DND-41 (cell line): ENCODE measurements around the gene C1orf167.

Experiments used
- ATAC-seq: fragments of 200-7000 bp; cut with Tn5 transposase; 3 replicates; pipeline ENCODE4 v1.9.1; 2021; ENCODE audit warnings: low read depth; ENCODE audit not compliant: insufficient read depth
- DNase-seq: peaks from one replicate; pipeline ENCODE4 v3.0.0-alpha.2; 2020
- H2AFZ ChIP-seq: 2 replicates; pipeline ENCODE4 v1.6.0; 2012; ENCODE audit warnings: low read depth, low read length
- H3K27ac ChIP-seq: 2 replicates; pipeline ENCODE4 v1.5.1; 2012; ENCODE audit warnings: low read length, inconsistent platforms
- H3K27me3 ChIP-seq: fragments of 200-600 bp; sonication (generic); 2 replicates; pipeline ENCODE4 v1.6.0; 2012; ENCODE audit warnings: low read length, mild to moderate bottlenecking, inconsistent platforms; ENCODE audit not compliant: insufficient read depth, poor library complexity
- H3K36me3 ChIP-seq: 2 replicates; pipeline ENCODE4 v1.5.1; 2012; ENCODE audit warnings: low read length, inconsistent platforms; ENCODE audit not compliant: insufficient read depth
- H3K4me1 ChIP-seq: 2 replicates; pipeline ENCODE4 v1.5.1; 2012; ENCODE audit warnings: mild to moderate bottlenecking, low read length; ENCODE audit not compliant: insufficient read depth
- H3K4me2 ChIP-seq: 2 replicates; pipeline ENCODE4 v1.6.0; 2012; ENCODE audit warnings: mild to moderate bottlenecking, moderate library complexity, low read length, inconsistent platforms; ENCODE audit not compliant: insufficient read depth
- H3K4me3 ChIP-seq, 2 experiments: fragments of 200-600 bp in 1 of 2; shearing (Covaris generic) in 1 of 2; 2 replicates each; pipeline ENCODE4 v1.5.1; 2012 to 2016; ENCODE audit warnings: inconsistent platforms in 2 of 2, low read length in 2 of 2, mild to moderate bottlenecking in 2 of 2, low read depth in 1 of 2, moderate library complexity in 1 of 2
- H3K79me2 ChIP-seq: 2 replicates; pipeline ENCODE4 v1.6.0; 2012; ENCODE audit warnings: low read length, inconsistent platforms; ENCODE audit not compliant: insufficient read depth
- H3K9ac ChIP-seq: 2 replicates; pipeline ENCODE4 v1.6.0; 2012; ENCODE audit warnings: low read depth, mild to moderate bottlenecking, inconsistent platforms, low read length, moderate library complexity
- H3K9me3 ChIP-seq: 2 replicates; pipeline ENCODE4 v1.5.1; 2012; ENCODE audit warnings: low read length, moderate library complexity, mild to moderate bottlenecking, inconsistent platforms; ENCODE audit not compliant: insufficient read depth, severe bottlenecking
- H4K20me1 ChIP-seq: 2 replicates; pipeline ENCODE4 v1.6.0; 2012; ENCODE audit warnings: low read length; ENCODE audit not compliant: insufficient read depth
- EZH2 ChIP-seq: IDR thresholded peaks from 3 replicates; pipeline ENCODE4 v1.6.1; 2012; ENCODE audit warnings: borderline replicate concordance, low read depth, mild to moderate bottlenecking, moderate library complexity, low read length, inconsistent platforms; ENCODE audit not compliant: severe bottlenecking
- TF ChIP-seq, protein P1 (sequence below): IDR thresholded peaks from 2 replicates; pipeline ENCODE4 v1.5.1; 2012; ENCODE audit warnings: borderline replicate concordance, low read length, moderate library complexity, mild to moderate bottlenecking; ENCODE audit not compliant: poor library complexity, severe bottlenecking; ENCODE audit errors: extremely low read depth

C1orf167 gene

DNA sequence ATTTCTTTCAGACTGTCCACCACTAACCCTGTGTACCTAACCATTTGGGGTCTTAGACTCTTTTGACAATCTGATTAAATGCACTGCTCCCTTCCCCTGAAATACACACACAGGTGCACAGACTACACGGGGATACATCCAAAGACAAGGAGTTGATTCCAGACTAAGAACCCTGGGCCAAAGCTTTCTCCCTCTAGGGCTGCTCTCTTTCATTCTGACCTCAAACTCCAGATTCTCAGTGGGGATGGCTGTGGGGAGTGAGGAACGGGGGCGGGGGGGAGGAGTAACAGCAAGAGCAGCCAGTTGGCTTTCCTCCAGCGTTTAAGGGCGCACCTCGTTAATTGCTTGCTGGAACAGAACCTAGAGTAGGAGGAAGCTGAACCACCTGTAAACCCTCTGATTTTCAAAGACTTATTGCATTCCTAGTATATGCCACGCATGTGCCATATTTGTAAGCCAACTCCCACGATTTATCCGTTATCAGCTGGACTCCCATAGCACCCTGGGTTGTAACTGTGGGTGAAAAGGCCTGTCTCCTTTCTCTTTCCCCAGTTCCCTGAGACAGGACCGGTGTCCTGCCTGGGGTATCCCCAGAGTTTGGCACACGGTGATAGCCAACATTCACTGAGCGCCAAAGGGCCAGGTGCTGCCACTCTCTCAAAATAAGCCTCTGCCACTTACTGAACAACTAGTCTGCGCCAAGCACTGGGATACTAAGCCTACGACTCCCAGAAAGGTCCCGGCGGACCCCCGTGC, 42.9 kb downstream of the C1orf167 start:
- peaks cover 14% of the 10 kb centered on the region for H4K20me1 ChIP-seq
- ATAC-seq = no peak
- peaks cover 51% of the 10 kb centered on the region for H3K36me3 ChIP-seq
- H3K4me1 ChIP-seq = peaks cover 56% of the 10 kb centered on the region
- H2AFZ ChIP-seq = peak overlapping the region; percentile 85
- no peaks in the 10 kb centered on the region for H3K9me3 ChIP-seq
- H3K9ac ChIP-seq = peak overlapping the region; percentile 78
- TF ChIP-seq, protein P1, sequence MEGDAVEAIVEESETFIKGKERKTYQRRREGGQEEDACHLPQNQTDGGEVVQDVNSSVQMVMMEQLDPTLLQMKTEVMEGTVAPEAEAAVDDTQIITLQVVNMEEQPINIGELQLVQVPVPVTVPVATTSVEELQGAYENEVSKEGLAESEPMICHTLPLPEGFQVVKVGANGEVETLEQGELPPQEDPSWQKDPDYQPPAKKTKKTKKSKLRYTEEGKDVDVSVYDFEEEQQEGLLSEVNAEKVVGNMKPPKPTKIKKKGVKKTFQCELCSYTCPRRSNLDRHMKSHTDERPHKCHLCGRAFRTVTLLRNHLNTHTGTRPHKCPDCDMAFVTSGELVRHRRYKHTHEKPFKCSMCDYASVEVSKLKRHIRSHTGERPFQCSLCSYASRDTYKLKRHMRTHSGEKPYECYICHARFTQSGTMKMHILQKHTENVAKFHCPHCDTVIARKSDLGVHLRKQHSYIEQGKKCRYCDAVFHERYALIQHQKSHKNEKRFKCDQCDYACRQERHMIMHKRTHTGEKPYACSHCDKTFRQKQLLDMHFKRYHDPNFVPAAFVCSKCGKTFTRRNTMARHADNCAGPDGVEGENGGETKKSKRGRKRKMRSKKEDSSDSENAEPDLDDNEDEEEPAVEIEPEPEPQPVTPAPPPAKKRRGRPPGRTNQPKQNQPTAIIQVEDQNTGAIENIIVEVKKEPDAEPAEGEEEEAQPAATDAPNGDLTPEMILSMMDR = no peak
- TF ChIP-seq EZH2 = no peak
- peak overlapping the region; percentile 78 for H3K27ac ChIP-seq
- H3K27me3 ChIP-seq = no peaks in the 10 kb centered on the region
- peak overlapping the region; percentile 94 for H3K4me2 ChIP-seq
- H3K4me3 ChIP-seq = peak overlapping the region; percentile 49 to 91
- DNase-seq = no peak
- H3K79me2 ChIP-seq = peaks cover 47% of the 10 kb centered on the region

DNA sequence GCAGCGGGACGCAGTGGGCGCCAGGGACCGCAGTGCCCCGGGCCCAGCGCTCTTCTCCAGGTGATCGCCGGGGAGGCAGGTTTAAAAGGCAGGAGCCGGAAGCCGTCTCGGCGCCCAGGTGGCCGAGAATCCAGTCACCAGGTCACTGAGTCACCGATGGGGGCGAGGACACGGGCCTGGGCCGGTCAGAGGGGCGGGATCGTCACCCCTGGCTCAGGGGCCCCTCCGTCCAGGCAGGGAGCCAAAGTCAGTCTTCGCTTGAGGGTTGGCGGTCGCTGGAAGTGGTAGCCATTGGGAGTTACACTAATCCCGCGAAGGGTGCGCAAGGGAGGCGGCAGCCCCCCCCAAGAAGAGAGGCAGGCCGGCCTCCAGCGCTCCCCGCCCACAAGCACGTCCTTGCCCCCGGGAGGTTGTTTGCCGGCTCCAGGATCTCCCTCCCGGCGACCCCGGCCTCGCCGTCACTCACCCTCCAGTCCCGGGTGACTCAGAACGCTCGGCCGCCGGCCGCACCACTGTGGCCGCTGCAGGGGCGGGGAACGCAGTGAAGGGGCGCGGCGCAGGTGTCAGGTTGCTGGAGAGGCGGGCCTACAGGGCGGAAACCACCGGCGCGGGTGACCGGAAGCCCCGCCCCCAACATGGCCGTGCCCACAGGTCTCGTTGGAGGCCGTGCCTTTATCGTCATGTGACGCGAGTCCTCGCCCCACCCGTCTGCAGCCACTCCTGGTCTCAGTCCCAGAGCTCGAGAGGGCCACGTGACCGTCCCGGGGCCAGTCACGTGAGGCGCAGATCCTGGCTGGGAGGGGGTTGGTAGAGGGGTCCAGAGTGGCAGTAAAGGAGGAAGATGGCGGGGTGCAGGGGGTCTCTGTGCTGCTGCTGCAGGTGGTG, 43.7 kb downstream of the C1orf167 start, which contains the start of the genes CLCN6 and MTHFR:
CLCN6 (plus strand) TSS at position 770 of the 885 bp plus-strand sequence; CDS start at position 842, 72 bp downstream.
MTHFR (minus strand) TSS at position 543 of the 885 bp plus-strand sequence. CDS start 2,848 bp downstream, outside the sequence.
- H3K9ac ChIP-seq = peak within 1 kb of the TSS; percentile 78
- DNase-seq (peak; percentile 99), ATAC-seq (peak; percentile 92)
- TF ChIP-seq, protein P1 = no peak
- TF ChIP-seq EZH2 = no peak
- H4K20me1 ChIP-seq = peaks cover 19% of the 10 kb centered on the region
- peak within 1 kb of the TSS; percentile 49 to 91 for H3K4me3 ChIP-seq
- H3K4me1 ChIP-seq = peaks cover 64% of the 10 kb centered on the region
- peaks cover 51% of the 10 kb centered on the region for H3K36me3 ChIP-seq
- peaks cover 55% of the 10 kb centered on the region for H3K79me2 ChIP-seq
- H3K4me2 ChIP-seq = peak within 1 kb of the TSS; percentile 94
- no peaks in the 10 kb centered on the region for H3K9me3 ChIP-seq
- H3K27me3 ChIP-seq = no peaks in the 10 kb centered on the region
- peak within 1 kb of the TSS; percentile 83 for H3K27ac ChIP-seq
- H2AFZ ChIP-seq = peak within 1 kb of the TSS; percentile 85

DNA sequence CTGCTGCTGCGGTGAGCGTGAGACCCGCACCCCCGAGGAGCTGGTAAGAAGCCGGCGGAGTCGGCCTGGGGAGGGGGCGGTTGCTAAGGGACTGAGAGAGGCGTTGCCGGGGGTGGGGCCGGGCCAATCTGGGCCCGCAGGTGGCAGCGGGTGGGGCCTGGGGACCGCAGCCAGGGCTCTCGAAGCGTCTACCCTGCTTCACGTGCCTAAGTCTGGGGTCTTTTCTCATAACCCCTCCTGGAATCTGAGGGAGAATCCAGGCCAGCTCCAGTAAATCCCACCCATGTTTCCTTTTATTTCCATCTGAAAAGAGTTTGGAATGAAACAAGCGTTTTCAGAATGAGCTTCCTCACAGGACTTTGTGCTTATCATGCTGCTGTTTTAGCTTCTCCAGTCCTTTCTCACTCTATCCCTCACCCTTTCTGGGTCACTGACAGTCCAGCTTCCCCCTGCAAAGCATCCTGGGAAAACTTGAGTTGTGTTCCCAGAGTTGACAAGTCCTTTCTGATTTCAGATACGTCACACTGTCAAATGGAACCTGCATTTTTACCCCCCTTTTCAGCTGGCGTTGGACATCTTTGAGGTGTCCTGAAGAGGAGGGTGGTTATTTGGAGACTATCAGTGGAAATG, 44.4 kb downstream of the C1orf167 start:
- peak overlapping the region; percentile 83 for H3K27ac ChIP-seq
- peak overlapping the region; percentile 49 to 91 for H3K4me3 ChIP-seq
- peak; percentile 64 for ATAC-seq
- no peaks in the 10 kb centered on the region for H3K9me3 ChIP-seq
- peak overlapping the region; percentile 78 for H3K9ac ChIP-seq
- peak overlapping the region; percentile 94 for H3K4me2 ChIP-seq
- DNase-seq = no peak
- H3K4me1 ChIP-seq = peaks cover 67% of the 10 kb centered on the region
- H3K79me2 ChIP-seq = peaks cover 60% of the 10 kb centered on the region
- TF ChIP-seq, protein P1 = no peak
- no peak for TF ChIP-seq EZH2
- peaks cover 48% of the 10 kb centered on the region for H3K36me3 ChIP-seq
- H2AFZ ChIP-seq = peak overlapping the region; percentile 83
- H4K20me1 ChIP-seq = peaks cover 22% of the 10 kb centered on the region
- no peaks in the 10 kb centered on the region for H3K27me3 ChIP-seq
